ENCODE data around the gene VASH1.

- TF ChIP-seq, protein P1, sequence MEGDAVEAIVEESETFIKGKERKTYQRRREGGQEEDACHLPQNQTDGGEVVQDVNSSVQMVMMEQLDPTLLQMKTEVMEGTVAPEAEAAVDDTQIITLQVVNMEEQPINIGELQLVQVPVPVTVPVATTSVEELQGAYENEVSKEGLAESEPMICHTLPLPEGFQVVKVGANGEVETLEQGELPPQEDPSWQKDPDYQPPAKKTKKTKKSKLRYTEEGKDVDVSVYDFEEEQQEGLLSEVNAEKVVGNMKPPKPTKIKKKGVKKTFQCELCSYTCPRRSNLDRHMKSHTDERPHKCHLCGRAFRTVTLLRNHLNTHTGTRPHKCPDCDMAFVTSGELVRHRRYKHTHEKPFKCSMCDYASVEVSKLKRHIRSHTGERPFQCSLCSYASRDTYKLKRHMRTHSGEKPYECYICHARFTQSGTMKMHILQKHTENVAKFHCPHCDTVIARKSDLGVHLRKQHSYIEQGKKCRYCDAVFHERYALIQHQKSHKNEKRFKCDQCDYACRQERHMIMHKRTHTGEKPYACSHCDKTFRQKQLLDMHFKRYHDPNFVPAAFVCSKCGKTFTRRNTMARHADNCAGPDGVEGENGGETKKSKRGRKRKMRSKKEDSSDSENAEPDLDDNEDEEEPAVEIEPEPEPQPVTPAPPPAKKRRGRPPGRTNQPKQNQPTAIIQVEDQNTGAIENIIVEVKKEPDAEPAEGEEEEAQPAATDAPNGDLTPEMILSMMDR (IDR thresholded peaks at IDR 0.05; ENCODE audit: extremely low read depth in 1 of 2, insufficient read depth in 1 of 2, low read depth in 1 of 2, low read length in 2 of 2) = no peak
- TF ChIP-seq EZH2 (IDR thresholded peaks at IDR 0.05; ENCODE audit: borderline replicate concordance, low read depth, low read length, severe bottlenecking) (no peak), MYC (IDR thresholded peaks at IDR 0.05; ENCODE audit: low read depth, low read length) (no peak), POLR2AphosphoS5 (IDR thresholded peaks at IDR 0.05; ENCODE audit: insufficient read depth, low read depth, low read length) (no peak), POLR2A (IDR thresholded peaks at IDR 0.05; ENCODE audit: low read depth, low read length) (no peak)
- TF ChIP-seq, protein P2, sequence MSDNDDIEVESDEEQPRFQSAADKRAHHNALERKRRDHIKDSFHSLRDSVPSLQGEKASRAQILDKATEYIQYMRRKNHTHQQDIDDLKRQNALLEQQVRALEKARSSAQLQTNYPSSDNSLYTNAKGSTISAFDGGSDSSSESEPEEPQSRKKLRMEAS (IDR thresholded peaks at IDR 0.05; ENCODE audit: insufficient read depth, insufficient read length) = no peak
Observed at GRCh38 chr14:76793956-76794355, 32.7 kb downstream of the VASH1 start.
